Measurements from ENCODE around the gene SMIM41.

The SMIM41 gene

GRCh38 chr12:52063981-52064649, 15.4 kb upstream of the SMIM41 start:
- TF ChIP-seq, protein P1, sequence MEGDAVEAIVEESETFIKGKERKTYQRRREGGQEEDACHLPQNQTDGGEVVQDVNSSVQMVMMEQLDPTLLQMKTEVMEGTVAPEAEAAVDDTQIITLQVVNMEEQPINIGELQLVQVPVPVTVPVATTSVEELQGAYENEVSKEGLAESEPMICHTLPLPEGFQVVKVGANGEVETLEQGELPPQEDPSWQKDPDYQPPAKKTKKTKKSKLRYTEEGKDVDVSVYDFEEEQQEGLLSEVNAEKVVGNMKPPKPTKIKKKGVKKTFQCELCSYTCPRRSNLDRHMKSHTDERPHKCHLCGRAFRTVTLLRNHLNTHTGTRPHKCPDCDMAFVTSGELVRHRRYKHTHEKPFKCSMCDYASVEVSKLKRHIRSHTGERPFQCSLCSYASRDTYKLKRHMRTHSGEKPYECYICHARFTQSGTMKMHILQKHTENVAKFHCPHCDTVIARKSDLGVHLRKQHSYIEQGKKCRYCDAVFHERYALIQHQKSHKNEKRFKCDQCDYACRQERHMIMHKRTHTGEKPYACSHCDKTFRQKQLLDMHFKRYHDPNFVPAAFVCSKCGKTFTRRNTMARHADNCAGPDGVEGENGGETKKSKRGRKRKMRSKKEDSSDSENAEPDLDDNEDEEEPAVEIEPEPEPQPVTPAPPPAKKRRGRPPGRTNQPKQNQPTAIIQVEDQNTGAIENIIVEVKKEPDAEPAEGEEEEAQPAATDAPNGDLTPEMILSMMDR (IDR thresholded peaks at IDR 0.05; ENCODE audit: control insufficient read depth, insufficient read depth, low read depth, low read length, missing control alignments): no peak
- no peak for DNase-seq (ENCODE audit: low read depth)

DNA sequence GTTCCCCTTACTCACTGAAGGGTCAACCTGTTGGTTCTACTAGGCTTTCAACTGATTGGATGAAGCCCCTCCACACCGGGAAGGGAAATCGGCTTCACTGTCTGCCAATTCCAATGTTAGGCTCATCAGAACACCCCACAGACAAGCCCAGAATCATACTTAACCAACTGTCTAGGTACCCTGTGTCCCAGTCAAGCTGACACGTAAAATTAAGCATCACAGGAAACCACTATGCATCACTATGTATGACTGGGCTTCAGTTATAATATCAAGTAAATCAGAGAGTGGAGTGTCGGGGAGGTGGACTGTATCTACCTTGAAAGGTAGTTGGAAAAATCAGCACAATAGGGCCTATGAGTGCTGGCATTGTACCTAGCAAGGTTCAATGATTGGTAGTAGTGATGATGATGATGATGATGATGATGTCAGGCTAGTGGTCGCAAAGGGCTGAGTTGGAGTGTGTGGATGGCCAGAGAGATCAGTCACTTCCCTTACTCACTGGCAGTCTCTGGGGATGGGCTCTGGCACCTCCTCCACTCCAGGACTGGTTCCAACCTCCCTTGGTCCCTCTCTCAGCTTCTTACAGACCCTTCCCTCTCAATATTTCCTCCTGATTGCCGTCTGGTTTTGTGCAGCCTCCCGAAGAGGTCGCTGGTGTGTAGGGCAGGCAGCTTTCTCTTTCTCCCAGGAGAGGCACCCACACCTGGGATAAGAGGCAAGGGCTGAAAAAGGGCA, 13.0 kb upstream of the SMIM41 start:
- TF ChIP-seq, protein P1 (IDR thresholded peaks at IDR 0.05; ENCODE audit: control insufficient read depth, insufficient read depth, low read depth, low read length, missing control alignments): no peak
- DNase-seq (ENCODE audit: low read depth): no peak
- H3K4me3 ChIP-seq (ENCODE audit: control insufficient read depth, low read depth, low read length): no peak overlapping the region

More at GRCh38 chr12:52063981-52064649, 15.4 kb upstream of the SMIM41 start:
- no peak overlapping the region for H3K4me3 ChIP-seq (ENCODE audit: control insufficient read depth, low read depth, low read length)

DNA sequence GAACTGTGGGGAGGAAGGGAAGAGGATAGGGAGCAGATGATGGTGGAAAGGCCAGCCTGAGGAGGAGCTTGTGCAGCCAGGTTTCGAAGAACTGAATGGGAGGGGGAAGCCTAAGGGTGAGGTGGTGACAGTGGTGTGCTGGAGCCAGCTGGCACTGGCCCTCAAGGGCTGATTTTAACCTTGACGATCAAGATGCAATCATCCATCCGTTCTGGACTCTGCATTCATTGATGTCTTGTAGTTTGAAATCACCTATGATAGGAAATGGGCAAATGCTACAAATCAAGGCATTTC, 12.5 kb upstream of the SMIM41 start:
- no peak overlapping the region for H3K4me3 ChIP-seq (ENCODE audit: control insufficient read depth, low read depth, low read length)
- TF ChIP-seq, protein P1 (IDR thresholded peaks at IDR 0.05; ENCODE audit: control insufficient read depth, insufficient read depth, low read depth, low read length, missing control alignments): no peak

GRCh38 chr12:52069327-52070184, 9.9 kb upstream of the SMIM41 start, which contains the start of gene ATG101:
TSS of gene ATG101 (plus strand) at chr12:52069978. CDS start at chr12:52073651, 3,673 bp downstream.
- TF ChIP-seq, protein P1 (IDR thresholded peaks at IDR 0.05; ENCODE audit: control insufficient read depth, insufficient read depth, low read depth, low read length, missing control alignments): peak; percentile 66
- DNase-seq (ENCODE audit: low read depth): peak; percentile 90
- H3K4me3 ChIP-seq (ENCODE audit: control insufficient read depth, low read depth, low read length): peak within 1 kb of the TSS; percentile 94

More for the DNA sequence above, 12.5 kb upstream of the SMIM41 start:
- no peak for DNase-seq (ENCODE audit: low read depth)

GRCh38 chr12:52070185-52070925, 9.1 kb upstream of the SMIM41 start:
- TF ChIP-seq, protein P1 (IDR thresholded peaks at IDR 0.05; ENCODE audit: control insufficient read depth, insufficient read depth, low read depth, low read length, missing control alignments): no peak
- H3K4me3 ChIP-seq (ENCODE audit: control insufficient read depth, low read depth, low read length): peak overlapping the region; percentile 94
- no peak for DNase-seq (ENCODE audit: low read depth)
